Activated naive CD4-positive, alpha-beta T cell treated with anti-CD3 and anti-CD28 coated beads for 36 hours (primary cell): Measurements from ENCODE around the gene NFKB1. TPM values are rescaled to one million over a fixed set of nuclear protein-coding genes. Genes with fewer than 3 reads are reported as not detected.

Source experiments
- CTCF ChIA-PET: fragments of 350-600 bp; sonication (Branson Sonifier 250); formaldehyde crosslinking; loops from one replicate; lab custom pipeline; 2021; ENCODE audit warnings: antibody characterized with exemption; lab: Charles Lee
- DNase-seq: peaks from one replicate; pipeline ENCODE4 v3.0.0-alpha.2; 2020
- H3K27ac Mint-ChIP-seq: one replicate; pipeline ENCODE4 v1.8.0; 2021; ENCODE audit warnings: mild to moderate bottlenecking, mixed read lengths
- H3K27me3 Mint-ChIP-seq: one replicate; pipeline ENCODE4 v1.8.0; 2021; ENCODE audit warnings: low read depth, mixed read lengths
- H3K36me3 Mint-ChIP-seq: one replicate; pipeline ENCODE4 v1.8.0; 2021; ENCODE audit warnings: low read depth, mixed read lengths
- H3K4me1 Mint-ChIP-seq: one replicate; pipeline ENCODE4 v1.8.0; 2021; ENCODE audit warnings: low read depth, mixed read lengths
- H3K4me3 Mint-ChIP-seq: one replicate; pipeline ENCODE4 v1.8.0; 2021; ENCODE audit warnings: mild to moderate bottlenecking, moderate library complexity, mixed read lengths
- H3K9me3 Mint-ChIP-seq: one replicate; pipeline ENCODE4 v1.8.0; 2021; ENCODE audit warnings: mixed read lengths
- intact Hi-C: fragments of 100-400 bp; cut with micrococcal nuclease; formaldehyde crosslinking; loops from one replicate; pipeline ENCODE4 v1.15.1; 2023
- total RNA-seq, 2 experiments: library from RNA; stranded (reverse); gene quantifications; one replicate each; pipeline ENCODE4 v1.2.3, GENCODE V29; 2021

Gene NFKB1
- total RNA-seq, 2 experiments from 2014 or later: 121 to 134 TPM

- H3K36me3 Mint-ChIP-seq: peaks cover 32% of the 10 kb centered on the region
- H3K4me3 Mint-ChIP-seq: no peak overlapping the region
- H3K27ac Mint-ChIP-seq: peak overlapping the region; percentile 88
- intact Hi-C loops: loop anchor here (1.0 to 10.0 kb wide), 4 partner anchors 8 to 1228 kb away; no protein-coding TSS in a partner anchor
- H3K4me1 Mint-ChIP-seq: peaks cover 46% of the 10 kb centered on the region
- no peak for DNase-seq
- H3K27me3 Mint-ChIP-seq: no peaks in the 10 kb centered on the region
- CTCF ChIA-PET: interaction anchor here (1.0 kb wide), 1 partner anchor 9 kb away, joined by 3 read pairs; no protein-coding TSS in a partner anchor
- H3K9me3 Mint-ChIP-seq: no peaks in the 10 kb centered on the region
Measured at GRCh38 chr4:102552781-102553180, 51.6 kb downstream of the NFKB1 start.

- peak overlapping the region; percentile 72 for H3K27ac Mint-ChIP-seq
- H3K4me3 Mint-ChIP-seq: no peak overlapping the region
- CTCF ChIA-PET: no interaction called here
- peaks cover 27% of the 10 kb centered on the region for H3K36me3 Mint-ChIP-seq
- no peaks in the 10 kb centered on the region for H3K27me3 Mint-ChIP-seq
- intact Hi-C loops: loop anchor here (10.0 kb wide), 1 partner anchor 1229 kb away; no protein-coding TSS in a partner anchor
- H3K9me3 Mint-ChIP-seq: no peaks in the 10 kb centered on the region
- H3K4me1 Mint-ChIP-seq: peaks cover 42% of the 10 kb centered on the region
- no peak for DNase-seq
Measured at GRCh38 chr4:102553982-102554381, 52.8 kb downstream of the NFKB1 start.

DNA sequence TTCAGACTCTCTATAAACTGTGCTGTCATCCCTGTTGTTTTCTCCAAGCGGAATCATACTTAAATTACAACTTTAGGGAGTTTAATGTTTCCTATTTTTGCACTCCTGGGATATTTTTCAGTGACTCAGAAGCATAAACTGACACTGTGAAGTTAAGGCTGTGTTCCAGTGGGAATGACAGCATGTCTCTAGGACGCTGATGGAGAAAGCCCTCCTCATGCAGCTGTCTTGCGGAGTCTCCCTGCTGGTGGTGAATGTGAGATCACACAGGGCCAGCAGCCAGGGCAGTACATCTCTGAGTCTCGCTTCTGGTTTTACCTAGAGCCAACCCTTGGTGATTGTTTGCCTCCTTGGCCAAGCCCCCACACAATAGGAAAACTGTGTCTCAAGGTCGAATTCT is 53.3 kb downstream of the NFKB1 start:
- intact Hi-C loops: loop anchor here (10.0 kb wide), 1 partner anchor 1230 kb away; no protein-coding TSS in a partner anchor
- Mint-ChIP-seq H3K4me1 (peaks cover 41% of the 10 kb centered on the region), H3K36me3 (peaks cover 29% of the 10 kb centered on the region), H3K27ac (no peak overlapping the region), H3K4me3 (no peak overlapping the region), H3K9me3 (no peaks in the 10 kb centered on the region), H3K27me3 (no peaks in the 10 kb centered on the region)
- CTCF ChIA-PET: interaction anchor here (0.6 to 1.2 kb wide), 2 partner anchors 24 to 537 kb away, joined by 3 to 4 read pairs; no protein-coding TSS in a partner anchor
- no peak for DNase-seq

DNA sequence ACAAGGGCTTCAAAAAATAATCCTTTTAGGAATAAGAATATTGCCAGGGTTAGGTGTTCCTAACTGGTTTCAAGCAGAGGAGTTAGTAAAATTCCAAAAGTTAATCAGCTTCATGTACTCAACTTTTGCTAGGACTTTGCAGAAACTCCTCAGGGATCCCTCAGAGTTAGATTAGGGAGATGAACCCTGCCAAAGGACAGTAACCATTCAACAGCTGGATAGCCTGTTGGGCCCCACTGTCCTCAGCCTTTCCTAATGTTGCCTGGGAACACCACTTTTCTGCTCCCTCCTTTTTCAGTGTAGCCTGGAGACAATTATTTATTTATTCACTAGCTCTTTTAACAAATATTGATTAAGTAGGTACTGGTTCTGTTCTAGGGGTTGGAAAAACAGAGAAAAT is 53.8 kb downstream of the NFKB1 start:
- no peaks in the 10 kb centered on the region for H3K27me3 Mint-ChIP-seq
- H3K36me3 Mint-ChIP-seq: peaks cover 28% of the 10 kb centered on the region
- H3K9me3 Mint-ChIP-seq: no peaks in the 10 kb centered on the region
- DNase-seq: no peak
- no peak overlapping the region for H3K4me3 Mint-ChIP-seq
- intact Hi-C loops: loop anchor here (5.0 to 10.0 kb wide), 2 partner anchors 1230 to 1533 kb away; no protein-coding TSS in a partner anchor
- CTCF ChIA-PET: interaction anchor here (0.6 to 1.6 kb wide), 5 partner anchors 9 to 536 kb away, joined by 3 to 4 read pairs (median 4); no protein-coding TSS in a partner anchor
- peaks cover 38% of the 10 kb centered on the region for H3K4me1 Mint-ChIP-seq
- H3K27ac Mint-ChIP-seq: no peak overlapping the region

DNA sequence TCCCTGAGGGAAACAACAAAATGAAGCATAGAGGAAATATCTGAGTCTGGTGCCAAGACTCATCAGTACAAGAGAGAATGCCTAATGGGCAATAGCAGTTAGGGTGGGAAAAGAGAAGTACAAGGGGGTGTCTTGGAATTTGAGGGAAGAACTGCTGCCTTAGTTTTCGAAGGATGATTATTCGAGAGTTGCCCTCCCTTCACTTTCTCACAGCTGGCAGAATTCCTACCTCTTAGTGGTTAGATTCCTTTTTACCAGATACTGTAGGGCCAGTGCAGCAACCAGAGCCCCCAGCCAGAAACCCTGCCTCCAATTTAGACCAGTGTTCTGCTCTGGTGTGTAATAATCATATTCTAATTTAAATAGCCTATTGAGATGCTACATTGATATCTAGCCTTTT is 56.5 kb downstream of the NFKB1 start:
- Mint-ChIP-seq H3K4me1 (peaks cover 40% of the 10 kb centered on the region), H3K36me3 (peaks cover 26% of the 10 kb centered on the region), H3K27me3 (no peaks in the 10 kb centered on the region), H3K27ac (no peak overlapping the region), H3K4me3 (no peak overlapping the region), H3K9me3 (no peaks in the 10 kb centered on the region)
- intact Hi-C loops: loop anchor here (5.0 to 10.0 kb wide), 2 partner anchors 1233 to 1535 kb away; no protein-coding TSS in a partner anchor
- DNase-seq: no peak
- CTCF ChIA-PET: interaction anchor here (0.7 kb wide), 1 partner anchor 27 kb away, joined by 3 read pairs; no protein-coding TSS in a partner anchor

DNA sequence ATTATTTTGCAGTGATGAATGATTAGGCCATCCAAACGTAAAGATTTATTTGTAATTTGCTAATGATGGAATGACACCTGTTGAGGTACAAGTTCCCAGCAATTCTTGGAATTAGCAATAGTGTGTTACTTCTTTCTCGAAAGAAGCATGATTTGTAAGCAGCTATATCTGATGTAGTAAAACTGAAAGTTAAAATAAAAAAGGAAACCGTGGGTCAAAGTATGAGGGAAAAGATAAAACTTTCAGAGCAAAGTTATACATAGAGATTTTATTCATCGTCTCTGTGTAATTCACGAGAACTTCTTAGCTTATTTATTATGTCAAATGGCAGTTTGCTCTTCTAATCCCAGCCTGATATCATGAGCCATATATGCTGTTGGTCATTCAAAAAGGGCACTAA is 59.0 kb downstream of the NFKB1 start:
- H3K27me3 Mint-ChIP-seq: no peaks in the 10 kb centered on the region
- H3K4me3 Mint-ChIP-seq: peak overlapping the region; percentile 53

DNA sequence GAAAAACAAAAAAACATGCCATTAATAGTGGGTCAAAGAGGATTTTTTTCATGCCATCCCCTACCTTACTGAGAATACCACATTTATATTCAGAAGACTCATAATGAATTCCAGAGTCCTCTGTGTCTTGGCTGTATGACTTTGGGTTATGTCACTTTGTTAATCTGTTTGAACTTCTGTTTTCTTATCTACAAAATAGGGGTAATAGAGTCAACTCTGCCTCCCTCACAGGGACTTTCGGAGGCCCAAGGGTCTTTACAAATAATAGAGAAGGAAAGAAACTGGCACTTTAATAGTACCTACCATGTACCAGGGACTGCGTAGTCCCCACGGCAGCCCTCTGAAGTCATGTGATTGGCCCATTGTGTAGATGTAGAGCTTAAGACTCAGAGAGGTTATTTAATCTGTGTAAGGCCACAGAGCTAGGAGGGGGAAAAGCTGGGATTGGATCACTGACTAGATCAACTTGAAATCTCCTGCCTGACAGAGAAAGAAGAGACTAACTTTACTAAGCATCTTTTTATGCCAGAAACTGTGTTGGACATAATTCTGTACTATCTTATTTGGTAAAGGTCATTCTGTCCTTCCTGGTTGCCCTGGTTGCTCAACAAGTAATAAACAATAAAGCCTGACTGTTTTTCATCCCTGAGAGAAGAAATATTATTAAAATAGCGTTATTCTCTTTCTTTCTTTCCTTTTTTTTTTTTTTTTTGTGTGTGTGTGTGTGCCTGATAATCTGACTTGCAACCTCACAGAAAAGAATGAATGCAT is 59.6 kb downstream of the NFKB1 start:
- peaks cover 21% of the 10 kb centered on the region for H3K36me3 Mint-ChIP-seq
- peak overlapping the region; percentile 91 for H3K27ac Mint-ChIP-seq
- H3K4me1 Mint-ChIP-seq: peaks cover 56% of the 10 kb centered on the region
- H3K9me3 Mint-ChIP-seq: no peaks in the 10 kb centered on the region
- H3K4me3 Mint-ChIP-seq: peak overlapping the region; percentile 53
- CTCF ChIA-PET: interaction anchor here (0.5 kb wide), 1 partner anchor 61 kb away, joined by 4 read pairs; no protein-coding TSS in a partner anchor
- intact Hi-C loops: loop anchor here (1.0 to 2.0 kb wide), 5 partner anchors 8 to 58 kb away; no protein-coding TSS in a partner anchor
- DNase-seq: no peak
- H3K27me3 Mint-ChIP-seq: no peaks in the 10 kb centered on the region

More for the DNA sequence above, 59.0 kb downstream of the NFKB1 start:
- intact Hi-C loops: loop anchor here (1.0 to 2.0 kb wide), 5 partner anchors 8 to 57 kb away; no protein-coding TSS in a partner anchor
- H3K9me3 Mint-ChIP-seq: no peaks in the 10 kb centered on the region
- H3K36me3 Mint-ChIP-seq: peaks cover 20% of the 10 kb centered on the region
- H3K4me1 Mint-ChIP-seq: peaks cover 50% of the 10 kb centered on the region
- CTCF ChIA-PET: interaction anchor here (1.3 kb wide), 1 partner anchor 18 kb away, joined by 4 read pairs; no protein-coding TSS in a partner anchor
- no peak for DNase-seq
- H3K27ac Mint-ChIP-seq: peak overlapping the region; percentile 91

GRCh38 chr4:102563000-102563399 is 61.8 kb downstream of the NFKB1 start:
- intact Hi-C loops: no loop called here
- no peaks in the 10 kb centered on the region for H3K27me3 Mint-ChIP-seq
- H3K36me3 Mint-ChIP-seq: peaks cover 31% of the 10 kb centered on the region
- H3K4me3 Mint-ChIP-seq: no peak overlapping the region
- CTCF ChIA-PET: interaction anchor here (1.3 to 2.7 kb wide), 2 partner anchors 16 to 34 kb away, joined by 4 to 11 read pairs; no protein-coding TSS in a partner anchor
- no peaks in the 10 kb centered on the region for H3K9me3 Mint-ChIP-seq
- H3K4me1 Mint-ChIP-seq: peaks cover 71% of the 10 kb centered on the region
- peak overlapping the region; percentile 48 for H3K27ac Mint-ChIP-seq
- DNase-seq: no peak

GRCh38 chr4:102564399-102565059 is 63.4 kb downstream of the NFKB1 start:
- intact Hi-C loops: loop anchor here (1.0 kb wide), 3 partner anchors 9 to 49 kb away; no protein-coding TSS in a partner anchor
- Mint-ChIP-seq H3K36me3 (peaks cover 41% of the 10 kb centered on the region), H3K4me1 (peaks cover 78% of the 10 kb centered on the region), H3K27ac (peak overlapping the region; percentile 75), H3K9me3 (no peaks in the 10 kb centered on the region), H3K27me3 (no peaks in the 10 kb centered on the region), H3K4me3 (no peak overlapping the region)
- CTCF ChIA-PET: interaction anchor here (0.8 to 1.4 kb wide), 6 partner anchors 9 to 63 kb away, joined by 3 to 6 read pairs (median 4); no protein-coding TSS in a partner anchor
- peak; percentile 66 for DNase-seq

- intact Hi-C loops: no loop called here
- Mint-ChIP-seq H3K4me1 (peaks cover 70% of the 10 kb centered on the region), H3K4me3 (no peak overlapping the region), H3K36me3 (peaks cover 47% of the 10 kb centered on the region), H3K27me3 (no peaks in the 10 kb centered on the region), H3K27ac (no peak overlapping the region), H3K9me3 (peaks cover 3% of the 10 kb centered on the region)
- DNase-seq: no peak
- CTCF ChIA-PET: interaction anchor here (1.2 kb wide), 1 partner anchor 19 kb away, joined by 4 read pairs; no protein-coding TSS in a partner anchor
Measured at GRCh38 chr4:102565696-102566095, 64.5 kb downstream of the NFKB1 start.

DNA sequence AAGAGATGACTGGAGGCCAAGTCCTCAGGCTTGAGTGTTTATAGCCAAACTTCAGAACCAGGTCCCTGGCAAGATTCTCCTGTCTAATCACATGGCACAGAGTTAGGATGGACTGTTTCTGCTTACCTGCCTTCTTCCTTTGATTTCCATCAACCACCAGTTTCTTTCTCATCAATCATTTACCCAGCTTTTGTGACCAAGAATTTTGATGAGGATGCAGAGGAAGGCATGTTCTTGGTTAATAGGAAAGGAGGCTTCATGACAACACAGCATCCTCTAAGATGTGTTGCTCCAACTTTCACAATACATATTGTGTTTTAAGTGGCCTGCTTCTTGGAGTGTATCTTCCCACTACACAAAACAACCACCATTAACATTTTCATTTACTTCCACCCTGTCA is 65.3 kb downstream of the NFKB1 start:
- peaks cover 3% of the 10 kb centered on the region for H3K9me3 Mint-ChIP-seq
- no peak overlapping the region for H3K27ac Mint-ChIP-seq

More for the DNA sequence above, 65.3 kb downstream of the NFKB1 start:
- Mint-ChIP-seq H3K4me1 (peaks cover 65% of the 10 kb centered on the region), H3K4me3 (no peak overlapping the region), H3K36me3 (peaks cover 46% of the 10 kb centered on the region), H3K27me3 (no peaks in the 10 kb centered on the region)
- intact Hi-C loops: no loop called here
- CTCF ChIA-PET: no interaction called here
- DNase-seq: no peak
